SK-N-SH treated with all-trans-retinoic acid at 6 μM for 48 hours (cell line): ENCODE results near the gene HCAR2.

Experiments used
- CSRNP3 ChIP-seq: fragments of 250-450 bp; sonication (Bioruptor Pico); IDR thresholded peaks from 2 replicates; pipeline ENCODE4 v1.5.1; 2021; ENCODE audit warnings: mild to moderate bottlenecking, moderate library complexity
- ESRRG ChIP-seq: fragments of 250-450 bp; sonication (Bioruptor Pico); IDR thresholded peaks from 2 replicates; pipeline ENCODE4 v1.6.1; 2021; ENCODE audit warnings: mild to moderate bottlenecking
- PATZ1 ChIP-seq: fragments of 250-450 bp; sonication (Bioruptor Pico); IDR thresholded peaks from 2 replicates; pipeline ENCODE4 v1.8.0; 2020; ENCODE audit warnings: mild to moderate bottlenecking, moderate library complexity, borderline replicate concordance
- ZC3H10 ChIP-seq: fragments of 250-450 bp; sonication (Bioruptor Pico); IDR thresholded peaks from 2 replicates; pipeline ENCODE4 v1.5.1; 2021; ENCODE audit warnings: mild to moderate bottlenecking, moderate library complexity
- ZFP30 ChIP-seq: fragments of 450-650 bp; formaldehyde crosslinking; IDR thresholded peaks from 2 replicates; pipeline ENCODE4 v1.5.0; 2022; ENCODE audit warnings: mild to moderate bottlenecking, moderate library complexity
- ZNF565 ChIP-seq: fragments of 450-650 bp; formaldehyde crosslinking; conservative IDR thresholded peaks from 2 replicates; pipeline ENCODE4 v1.5.0; 2020; ENCODE audit warnings: low read depth, mild to moderate bottlenecking, moderate library complexity

- no peak for TF ChIP-seq ZC3H10 (CRISPR knock-in tag)
- TF ChIP-seq ZNF565 (CRISPR knock-in tag), result no peak
- no peak for TF ChIP-seq PATZ1
- no peak for TF ChIP-seq ESRRG (CRISPR knock-in tag)
- no peak for TF ChIP-seq ZFP30 (CRISPR knock-in tag)
- no peak for TF ChIP-seq CSRNP3 (CRISPR knock-in tag)
Measured at GRCh38 chr12:122656298-122656697, 46.9 kb downstream of the HCAR2 start.
